Body of pancreas (tissue), 4 donors: ENCODE measurements around the gene NFYB. TPM values are rescaled to one million over a fixed set of nuclear protein-coding genes. Genes with fewer than 3 reads are reported as not detected.
"Not testable (repeated sequence)": the region's sequence is repeated elsewhere in the genome, so short reads cannot be mapped to it uniquely, and the experiment has no call there.

Experiments used
- ATAC-seq: fragments of 150-250 bp; one replicate; pipeline ENCODE4 v1.9.1; 2016
- DNase-seq, 4 donors: peaks; one replicate each; pipeline ENCODE4 v3.0.0-alpha.2; 2019
- H3K27ac ChIP-seq, 4 donors: fragments of 200-600 bp; sonication (generic); 1 replicate in 3 of 4; 2 replicates in 1 of 4; pipeline versions ENCODE4 v1.5.1 to v1.6.1; 2016 to 2019; ENCODE audit warnings: mild to moderate bottlenecking in 1 of 4, mixed read lengths in 1 of 4, moderate library complexity in 1 of 4
- H3K27me3 ChIP-seq, 2 donors: fragments of 200-600 bp; sonication (generic); one replicate each; pipeline ENCODE4 v1.6.0; 2016; ENCODE audit warnings: mild to moderate bottlenecking in 1 of 2
- H3K36me3 ChIP-seq, 2 donors: fragments of 200-600 bp; sonication (generic); replicated peaks in 1 of 2; 2 replicates each; pipeline ENCODE4 v1.5.1; 2016; ENCODE audit warnings: low read depth in 2 of 2; ENCODE audit not compliant: insufficient read depth in 1 of 2
- H3K4me1 ChIP-seq: fragments of 200-600 bp; sonication (generic); one replicate; pipeline ENCODE4 v1.6.0; 2016
- H3K4me3 ChIP-seq, 2 donors: fragments of 200-600 bp; sonication (generic); 1 replicate in 1 of 2; 2 replicates in 1 of 2; pipeline ENCODE4 v1.5.1; 2016 to 2019
- H3K9me3 ChIP-seq, 3 donors: fragments of 200-600 bp; sonication (generic); 1 replicate in 2 of 3; 2 replicates in 1 of 3; pipeline ENCODE4 v1.5.1; 2016
- POLR2A ChIP-seq, 3 donors: fragments of 450-650 bp; IDR thresholded peaks; one replicate each; pipeline ENCODE4 v1.6.1; 2016; ENCODE audit warnings: antibody characterized with exemption in 3 of 3, mild to moderate bottlenecking in 2 of 3
- WGBS, 2 donors: methylation state at CpG; one replicate each; pipeline ENCODE4 v1.1.5; 2017; 5-methylcytosine and 5-hydroxymethylcytosine counted together
- intact Hi-C: fragments of 100-400 bp; cut with DNase I; formaldehyde crosslinking; loops from one replicate; pipeline ENCODE4 v1.15.1; 2023
- total RNA-seq, 2 donors: library from RNA; depleted of rRNA; stranded (reverse); fragments of >200 nt; gene quantifications; one replicate each; pipeline ENCODE4 v1.1.0, GENCODE V29; 2016
- TF ChIP-seq, protein P1 (sequence below), 7 experiments: fragments of 450-650 bp in 4 of 7; fragments of 200-600 bp in 3 of 7; sonication (generic) in 3 of 7; IDR thresholded peaks; one replicate each; pipeline ENCODE4 v1.5.1; 2016 to 2019; ENCODE audit warnings: antibody characterized with exemption in 7 of 7

Gene NFYB
- total RNA-seq, 2 donors from 2014 or later, result 15.2 to 15.6 TPM

DNA sequence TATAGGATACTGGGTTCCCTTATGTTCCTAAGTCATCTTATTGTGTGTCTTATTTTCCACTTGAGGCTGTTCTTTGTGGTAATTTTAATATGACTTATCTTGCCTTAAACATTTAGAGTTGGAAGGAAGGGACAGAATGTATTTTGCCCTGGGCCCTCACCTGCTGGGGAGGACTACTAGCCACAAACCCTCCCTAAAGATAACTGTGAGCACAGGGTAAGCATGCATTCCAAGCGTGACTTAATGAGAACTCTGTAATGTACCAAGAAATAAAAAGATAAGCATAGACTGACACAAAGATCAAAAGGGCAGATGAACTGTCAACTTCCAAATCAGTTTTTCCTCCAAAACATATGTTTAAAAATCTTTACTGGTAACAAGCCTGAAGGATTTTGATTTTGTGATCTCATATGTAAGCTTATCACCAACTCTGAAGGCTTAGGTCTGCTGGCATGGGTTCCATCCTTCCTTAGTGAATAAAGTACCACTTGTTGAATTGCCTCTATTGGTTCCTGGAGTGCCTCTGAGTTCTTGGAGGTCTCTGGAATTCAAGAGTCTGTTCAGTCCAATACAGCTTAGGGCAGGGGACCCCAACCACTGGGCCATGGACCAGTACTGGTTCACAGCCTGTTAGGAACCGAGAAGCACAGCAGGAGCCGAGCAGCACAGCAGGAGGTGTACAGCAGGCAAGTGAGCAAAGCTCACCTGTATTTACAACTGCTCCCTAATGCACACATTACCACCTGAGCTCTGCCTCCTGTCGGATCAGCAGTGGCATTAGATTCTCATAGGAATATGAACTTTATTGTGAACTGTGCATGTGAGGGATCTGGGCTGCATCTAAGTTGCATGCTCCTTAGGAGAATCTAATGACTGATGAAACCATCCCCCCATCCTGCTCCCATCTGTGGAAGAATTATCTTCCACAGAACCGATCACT lies 29.8 kb upstream of the NFYB start:
- Histone ChIP-seq H3K27ac (no peak overlapping the region), H3K27me3 (no peaks in the 10 kb centered on the region), H3K4me1 (no peaks in the 10 kb centered on the region), H3K36me3 (no peaks in the 10 kb centered on the region), H3K4me3 (no peak overlapping the region), H3K9me3 (no peaks in the 10 kb centered on the region)
- ATAC-seq, result no peak
- intact Hi-C loops, result no loop called here
- DNase-seq, result no peak
- WGBS, 2 donors, result 82 to 92% methylated on average over 5 of the region's 5 CpGs
- TF ChIP-seq, protein P1, sequence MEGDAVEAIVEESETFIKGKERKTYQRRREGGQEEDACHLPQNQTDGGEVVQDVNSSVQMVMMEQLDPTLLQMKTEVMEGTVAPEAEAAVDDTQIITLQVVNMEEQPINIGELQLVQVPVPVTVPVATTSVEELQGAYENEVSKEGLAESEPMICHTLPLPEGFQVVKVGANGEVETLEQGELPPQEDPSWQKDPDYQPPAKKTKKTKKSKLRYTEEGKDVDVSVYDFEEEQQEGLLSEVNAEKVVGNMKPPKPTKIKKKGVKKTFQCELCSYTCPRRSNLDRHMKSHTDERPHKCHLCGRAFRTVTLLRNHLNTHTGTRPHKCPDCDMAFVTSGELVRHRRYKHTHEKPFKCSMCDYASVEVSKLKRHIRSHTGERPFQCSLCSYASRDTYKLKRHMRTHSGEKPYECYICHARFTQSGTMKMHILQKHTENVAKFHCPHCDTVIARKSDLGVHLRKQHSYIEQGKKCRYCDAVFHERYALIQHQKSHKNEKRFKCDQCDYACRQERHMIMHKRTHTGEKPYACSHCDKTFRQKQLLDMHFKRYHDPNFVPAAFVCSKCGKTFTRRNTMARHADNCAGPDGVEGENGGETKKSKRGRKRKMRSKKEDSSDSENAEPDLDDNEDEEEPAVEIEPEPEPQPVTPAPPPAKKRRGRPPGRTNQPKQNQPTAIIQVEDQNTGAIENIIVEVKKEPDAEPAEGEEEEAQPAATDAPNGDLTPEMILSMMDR (IDR thresholded peaks at IDR 0.05), result no peak
- no peak for TF ChIP-seq POLR2A (IDR thresholded peaks at IDR 0.05)

DNA sequence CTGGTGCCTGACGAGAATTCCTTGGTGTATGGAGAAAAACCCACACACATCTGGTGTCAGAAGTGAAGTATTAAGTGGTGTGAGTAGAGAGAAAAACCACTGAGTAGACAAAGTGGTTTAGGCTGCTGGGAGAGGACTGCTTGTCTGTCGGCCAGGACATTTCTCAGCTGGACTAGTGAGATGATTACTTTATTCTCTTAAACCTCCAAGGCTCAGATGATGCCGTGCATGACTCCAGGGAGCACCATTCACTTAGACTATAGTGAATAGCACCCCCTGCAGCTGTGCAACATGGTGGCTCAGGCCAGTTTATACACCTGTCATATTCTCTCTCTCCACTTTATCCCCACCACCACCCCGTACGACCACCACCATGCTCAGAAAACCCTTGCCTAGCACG lies 28.5 kb upstream of the NFYB start:
- intact Hi-C loops, result no loop called here
- no peak overlapping the region for H3K27ac ChIP-seq
- H3K9me3 ChIP-seq, result no peaks in the 10 kb centered on the region
- H3K27me3 ChIP-seq, result no peaks in the 10 kb centered on the region
- H3K4me1 ChIP-seq, result no peaks in the 10 kb centered on the region
- WGBS, 2 donors, result 82 to 89% methylated on average over 6 of the region's 6 CpGs
- ATAC-seq (no peak), DNase-seq (no peak)
- H3K36me3 ChIP-seq, result no peaks in the 10 kb centered on the region
- no peak overlapping the region for H3K4me3 ChIP-seq
- TF ChIP-seq, protein P1 (IDR thresholded peaks at IDR 0.05), result no peak
- TF ChIP-seq POLR2A (IDR thresholded peaks at IDR 0.05), result no peak

DNA sequence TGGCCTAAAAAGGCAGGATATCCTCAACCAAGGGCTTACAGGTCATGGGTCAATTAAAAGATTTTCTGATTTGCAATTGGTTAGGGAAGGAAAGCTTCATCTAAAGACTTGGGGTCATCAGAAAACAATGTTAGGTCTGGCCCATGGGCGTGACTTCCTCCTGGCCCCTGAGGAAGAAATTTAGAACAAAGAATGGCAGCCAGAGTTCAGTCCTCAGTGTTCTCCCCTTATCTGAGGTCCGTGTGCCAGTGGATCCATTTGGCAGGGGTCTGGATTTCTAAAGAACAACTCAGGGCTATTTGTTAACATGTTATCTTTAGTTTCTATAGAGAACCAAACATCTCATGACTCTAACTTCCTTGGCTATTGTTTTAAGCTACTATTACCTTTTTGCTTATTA lies 27.8 kb upstream of the NFYB start:
- no peaks in the 10 kb centered on the region for H3K4me1 ChIP-seq
- H3K4me3 ChIP-seq, result no peak overlapping the region
- ATAC-seq (no peak), DNase-seq (no peak)
- intact Hi-C loops, result no loop called here
- H3K36me3 ChIP-seq, result no peaks in the 10 kb centered on the region
- H3K27ac ChIP-seq, result no peak overlapping the region
- WGBS, 2 donors, result 68 to 69% methylated on average over 2 of the region's 2 CpGs
- no peak for TF ChIP-seq POLR2A (IDR thresholded peaks at IDR 0.05)
- TF ChIP-seq, protein P1 (IDR thresholded peaks at IDR 0.05), result no peak
- no peaks in the 10 kb centered on the region for H3K27me3 ChIP-seq
- H3K9me3 ChIP-seq, result no peaks in the 10 kb centered on the region

DNA sequence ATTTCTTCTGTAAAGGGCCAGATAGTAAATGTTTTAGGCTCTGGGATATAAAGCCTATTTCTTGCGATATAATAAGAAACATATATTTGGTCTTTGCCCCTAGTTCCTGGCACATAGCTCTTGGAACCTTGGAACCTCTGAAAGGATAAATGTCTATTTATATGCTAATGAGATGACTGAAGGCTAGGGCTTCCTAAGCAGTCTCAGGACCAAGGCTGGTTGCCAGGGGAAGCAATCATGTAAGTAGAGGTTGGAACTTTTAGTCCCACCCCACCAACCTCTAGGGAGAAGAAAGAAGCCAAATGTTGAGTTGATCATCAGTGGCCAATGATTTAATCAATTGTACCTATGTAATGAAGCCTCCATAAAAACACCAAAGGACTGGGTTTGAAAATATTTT lies 26.6 kb upstream of the NFYB start:
- no peaks in the 10 kb centered on the region for H3K9me3 ChIP-seq
- H3K36me3 ChIP-seq, result no peaks in the 10 kb centered on the region
- no peak for ATAC-seq
- no peaks in the 10 kb centered on the region for H3K27me3 ChIP-seq
- no peak overlapping the region for H3K27ac ChIP-seq
- WGBS, 2 donors, result 50 to 95% methylated on average over 1 of the region's 1 CpG
- H3K4me1 ChIP-seq, result no peaks in the 10 kb centered on the region
- no peak for DNase-seq
- intact Hi-C loops, result no loop called here
- H3K4me3 ChIP-seq, result no peak overlapping the region
- TF ChIP-seq, protein P1 (IDR thresholded peaks at IDR 0.05), result no peak
- TF ChIP-seq POLR2A (IDR thresholded peaks at IDR 0.05), result no peak

DNA sequence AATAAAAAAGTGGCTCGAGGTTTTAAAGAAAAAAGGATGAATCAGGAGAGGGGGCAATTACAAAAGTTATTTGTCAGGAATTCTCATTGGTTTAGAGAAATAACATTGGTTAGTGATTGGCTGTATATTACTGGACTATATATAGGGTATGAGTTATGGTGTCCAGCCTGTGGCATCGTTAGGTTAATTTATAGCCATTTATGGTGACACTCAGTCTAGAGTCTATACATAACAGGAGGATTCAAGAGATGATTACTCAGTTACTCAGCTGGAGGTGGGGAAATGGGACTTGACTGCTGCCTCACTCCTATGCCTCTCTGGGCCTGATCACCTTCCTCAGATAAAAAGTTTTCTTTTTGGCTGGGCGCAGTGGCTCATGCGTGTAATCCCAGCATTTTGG lies 25.6 kb upstream of the NFYB start:
- intact Hi-C loops, result no loop called here
- Histone ChIP-seq H3K27me3 (no peaks in the 10 kb centered on the region), H3K9me3 (no peaks in the 10 kb centered on the region), H3K27ac (no peak overlapping the region), H3K36me3 (no peaks in the 10 kb centered on the region), H3K4me1 (no peaks in the 10 kb centered on the region), H3K4me3 (no peak overlapping the region)
- 85 to 86% methylated on average over 4 of the region's 4 CpGs for WGBS, 2 donors
- TF ChIP-seq, protein P1 (IDR thresholded peaks at IDR 0.05), result no peak
- TF ChIP-seq POLR2A (IDR thresholded peaks at IDR 0.05), result no peak
- ATAC-seq (no peak), DNase-seq (no peak)

GRCh38 chr12:104163028-104163427 lies 25.0 kb upstream of the NFYB start:
- H3K4me1 ChIP-seq, intact Hi-C loops, H3K36me3 ChIP-seq, DNase-seq, H3K27me3 ChIP-seq, H3K4me3 ChIP-seq, ATAC-seq, H3K9me3 ChIP-seq, H3K27ac ChIP-seq: not testable (repeated sequence)
- WGBS, 2 donors, result 82 to 91% methylated on average over 3 of the region's 3 CpGs
